Cardiac fibroblast (primary cell): ENCODE measurements around the gene DNAJC3.

Experiments
- DNase-seq, 2 donors: peaks; one replicate each; pipeline versions ENCODE4 v3.0.0 to v3.0.0-alpha.2; 2010; ENCODE audit warnings: low read depth in 2 of 2
- H3K4me3 ChIP-seq, 2 donors: replicated peaks in 1 of 2; 1 replicate in 1 of 2; 2 replicates in 1 of 2; pipeline ENCODE4 v1.5.1; 2011; ENCODE audit warnings: low read depth in 2 of 2, low read length in 2 of 2, mild to moderate bottlenecking in 2 of 2, moderate library complexity in 1 of 2
- TF ChIP-seq, protein P1 (sequence below): IDR thresholded peaks from one replicate; pipeline ENCODE4 v1.5.1; 2011; ENCODE audit warnings: low read depth, mild to moderate bottlenecking, low read length, inconsistent platforms

DNAJC3 gene

DNA sequence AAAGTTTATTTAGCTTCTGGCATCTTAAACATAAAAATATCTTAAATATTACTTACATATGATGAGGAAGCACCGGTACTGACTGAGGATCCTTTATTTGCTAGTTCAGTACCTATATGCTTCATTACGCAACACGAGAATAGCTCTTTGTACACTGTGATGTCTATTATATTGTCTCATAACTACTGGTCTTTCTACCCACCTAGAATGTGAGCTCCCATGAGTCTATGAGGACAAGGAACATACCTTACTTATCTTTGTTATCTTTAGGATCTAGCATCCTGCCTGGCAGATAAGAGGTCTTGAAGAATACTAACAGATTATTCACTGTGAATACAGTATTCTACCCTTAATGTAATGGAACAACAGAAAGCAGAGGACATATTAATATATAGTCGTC lies 124.9 kb downstream of the DNAJC3 start:
- no peak overlapping the region for H3K4me3 ChIP-seq
- TF ChIP-seq, protein P1, sequence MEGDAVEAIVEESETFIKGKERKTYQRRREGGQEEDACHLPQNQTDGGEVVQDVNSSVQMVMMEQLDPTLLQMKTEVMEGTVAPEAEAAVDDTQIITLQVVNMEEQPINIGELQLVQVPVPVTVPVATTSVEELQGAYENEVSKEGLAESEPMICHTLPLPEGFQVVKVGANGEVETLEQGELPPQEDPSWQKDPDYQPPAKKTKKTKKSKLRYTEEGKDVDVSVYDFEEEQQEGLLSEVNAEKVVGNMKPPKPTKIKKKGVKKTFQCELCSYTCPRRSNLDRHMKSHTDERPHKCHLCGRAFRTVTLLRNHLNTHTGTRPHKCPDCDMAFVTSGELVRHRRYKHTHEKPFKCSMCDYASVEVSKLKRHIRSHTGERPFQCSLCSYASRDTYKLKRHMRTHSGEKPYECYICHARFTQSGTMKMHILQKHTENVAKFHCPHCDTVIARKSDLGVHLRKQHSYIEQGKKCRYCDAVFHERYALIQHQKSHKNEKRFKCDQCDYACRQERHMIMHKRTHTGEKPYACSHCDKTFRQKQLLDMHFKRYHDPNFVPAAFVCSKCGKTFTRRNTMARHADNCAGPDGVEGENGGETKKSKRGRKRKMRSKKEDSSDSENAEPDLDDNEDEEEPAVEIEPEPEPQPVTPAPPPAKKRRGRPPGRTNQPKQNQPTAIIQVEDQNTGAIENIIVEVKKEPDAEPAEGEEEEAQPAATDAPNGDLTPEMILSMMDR, result no peak
- no peak for DNase-seq

GRCh38 chr13:95805921-95806320 lies 129.0 kb downstream of the DNAJC3 start:
- no peak for DNase-seq
- H3K4me3 ChIP-seq, result no peak overlapping the region
- TF ChIP-seq, protein P1, result no peak

DNA sequence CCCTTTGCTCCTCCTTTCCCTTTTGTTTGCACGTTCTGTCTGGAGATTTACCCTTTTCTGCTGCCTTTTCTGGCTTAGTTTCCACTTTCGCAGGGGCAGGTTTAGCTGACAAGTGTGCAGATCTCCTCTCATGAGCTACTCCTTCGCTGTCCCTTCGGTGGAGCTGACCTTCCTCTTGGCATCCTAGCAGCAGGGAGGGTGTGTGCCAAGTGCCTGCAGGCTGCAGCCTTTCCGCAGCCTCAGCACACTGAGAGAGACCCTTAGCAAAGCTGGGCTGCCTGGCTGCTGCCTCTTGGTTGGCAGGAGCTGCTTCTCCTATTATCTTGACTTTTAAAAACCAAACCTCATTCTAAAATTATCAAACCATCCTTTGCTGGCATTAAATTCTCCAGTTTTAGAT lies 132.5 kb downstream of the DNAJC3 start:
- TF ChIP-seq, protein P1, result no peak
- H3K4me3 ChIP-seq, result no peak overlapping the region
- no peak for DNase-seq

- DNase-seq, result no peak
- no peak overlapping the region for H3K4me3 ChIP-seq
- TF ChIP-seq, protein P1, result no peak
These were observed 136.2 kb downstream of the DNAJC3 start for GRCh38 chr13:95813139-95813538.

DNA sequence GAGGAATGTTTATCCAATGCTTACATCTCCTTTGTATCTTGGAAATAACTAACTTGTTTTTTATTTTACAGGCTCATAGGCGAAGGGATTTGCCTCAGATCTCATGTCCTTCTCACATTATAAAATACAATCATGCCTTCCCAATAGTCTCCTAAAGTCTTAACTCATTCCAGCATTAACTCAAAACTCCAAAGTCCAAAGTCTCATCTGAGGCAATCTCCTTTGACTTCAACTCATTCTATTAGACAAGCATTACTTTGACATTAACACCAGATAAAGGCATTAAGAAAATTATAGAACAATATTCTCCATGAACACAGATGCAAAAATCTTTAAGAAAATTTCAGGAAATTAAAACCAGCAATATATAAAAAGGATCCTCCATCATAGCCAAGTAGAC lies 137.6 kb downstream of the DNAJC3 start:
- TF ChIP-seq, protein P1, result no peak
- no peak for DNase-seq
- H3K4me3 ChIP-seq, result no peak overlapping the region

DNA sequence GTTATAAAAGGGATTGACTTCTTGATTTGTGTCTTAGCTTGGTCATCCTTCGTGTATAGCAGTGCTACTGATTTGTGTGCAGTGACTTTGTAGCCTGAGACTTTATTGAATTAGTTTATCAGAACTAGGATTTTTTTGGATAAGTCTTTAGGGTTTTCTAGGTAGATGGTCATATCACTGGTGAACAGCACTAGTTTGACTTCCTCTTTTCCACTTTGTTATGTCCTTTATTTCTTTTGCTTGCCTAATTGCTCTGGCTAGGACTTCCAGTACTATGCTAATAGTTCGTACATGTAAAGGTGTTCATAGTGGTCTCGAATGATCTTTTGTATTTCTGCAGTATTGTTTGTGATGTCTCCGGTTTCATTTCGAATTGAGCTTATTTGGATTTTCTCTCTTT lies 145.4 kb downstream of the DNAJC3 start:
- no peak for DNase-seq
- TF ChIP-seq, protein P1, result no peak
- H3K4me3 ChIP-seq, result no peak overlapping the region

GRCh38 chr13:95833126-95833525 lies 156.2 kb downstream of the DNAJC3 start:
- TF ChIP-seq, protein P1, result no peak
- peak in 1 of 2 donors; percentile 2 for DNase-seq
- no peak overlapping the region for H3K4me3 ChIP-seq
